HEK293 (cell line): Measurements from ENCODE around the gene TECPR2.
A peak's percentile ranks its signal among the peaks of the same experiment; 100 is the strongest.

Experiments
- CTCF ChIA-PET: fragments of 350-600 bp; formaldehyde crosslinking; extraction: SDS; loops from one replicate; lab custom pipeline; 2021; ENCODE audit warnings: antibody characterized with exemption; lab: Yijun Ruan, JAX
- POLR2A ChIA-PET: fragments of 300-600 bp; formaldehyde crosslinking; extraction: SDS; loops from one replicate; lab custom pipeline; 2020; ENCODE audit warnings: antibody characterized with exemption, inconsistent platforms; lab: Yijun Ruan, JAX
- H3K27ac ChIP-seq: fragments of 200-500 bp; sonication (Bioruptor generic); 2 replicates; pipeline ENCODE4 v1.5.1; 2014; ENCODE audit warnings: low read depth, low read length, control low read depth, inconsistent platforms; ENCODE audit errors: extremely low read depth
- H3K36me3 ChIP-seq, 2 experiments: fragments of 200-500 bp in 1 of 2; sonication (Bioruptor generic) in 1 of 2; 1 replicate in 1 of 2; 2 replicates in 1 of 2; pipeline ENCODE4 v1.5.1; 2014 to 2017; ENCODE audit warnings: inconsistent platforms in 2 of 2, low read length in 2 of 2; ENCODE audit not compliant: control insufficient read depth in 2 of 2, insufficient read depth in 1 of 2
- H3K4me1 ChIP-seq: fragments of 200-500 bp; sonication (Bioruptor generic); 2 replicates; pipeline ENCODE4 v1.5.1; 2014; ENCODE audit warnings: mild to moderate bottlenecking, low read length, inconsistent platforms; ENCODE audit not compliant: control insufficient read depth, insufficient read depth
- H3K4me3 ChIP-seq: 2 replicates; pipeline ENCODE4 v1.5.1; 2011; ENCODE audit warnings: low read depth, mild to moderate bottlenecking, control low read depth, low read length, moderate library complexity
- H3K9me3 ChIP-seq: fragments of 200-500 bp; sonication (Bioruptor generic); 2 replicates; pipeline ENCODE4 v1.5.1; 2014; ENCODE audit warnings: low read depth, low read length, inconsistent platforms; ENCODE audit not compliant: control insufficient read depth, insufficient read depth
- GFI1B ChIP-seq: fragments of 450-650 bp; formaldehyde crosslinking; IDR thresholded peaks from 2 replicates; pipeline ENCODE4 v1.5.1; 2016; ENCODE audit warnings: missing biosample characterization, missing genetic modification characterization
- GLI2 ChIP-seq: fragments of 450-650 bp; formaldehyde crosslinking; IDR thresholded peaks from 2 replicates; pipeline ENCODE4; 2017; ENCODE audit warnings: missing biosample characterization, missing genetic modification characterization, low read depth, borderline replicate concordance
- PBX3 ChIP-seq: sonication (generic); formaldehyde crosslinking; IDR thresholded peaks from 2 replicates; pipeline ENCODE4 v1.8.1; 2022; ENCODE audit warnings: mild to moderate bottlenecking, moderate library complexity, missing genetic modification reagents
- SCRT2 ChIP-seq: fragments of 450-650 bp; formaldehyde crosslinking; IDR thresholded peaks from 2 replicates; pipeline ENCODE4 v1.5.1; 2016; ENCODE audit warnings: missing biosample characterization, missing genetic modification characterization
- ZBTB48 ChIP-seq: fragments of 450-650 bp; formaldehyde crosslinking; IDR thresholded peaks from 2 replicates; pipeline ENCODE4 v1.5.1; 2016; ENCODE audit warnings: missing biosample characterization, missing genetic modification characterization
- ZFP3 ChIP-seq: fragments of 450-650 bp; formaldehyde crosslinking; IDR thresholded peaks from 2 replicates; pipeline ENCODE4 v1.5.1; 2016; ENCODE audit warnings: low read depth, missing biosample characterization, missing genetic modification characterization
- ZNF10 ChIP-seq: fragments of 450-650 bp; formaldehyde crosslinking; IDR thresholded peaks from 2 replicates; pipeline ENCODE4 v1.5.1; 2017; ENCODE audit warnings: missing biosample characterization, missing genetic modification characterization
- ZNF138 ChIP-seq: fragments of 450-650 bp; formaldehyde crosslinking; IDR thresholded peaks from 2 replicates; pipeline ENCODE4 v1.5.1; 2016; ENCODE audit warnings: missing biosample characterization, missing genetic modification characterization, borderline replicate concordance
- ZNF169 ChIP-seq: fragments of 450-650 bp; formaldehyde crosslinking; IDR thresholded peaks from 2 replicates; pipeline ENCODE4 v1.5.1; 2016; ENCODE audit warnings: missing biosample characterization, missing genetic modification characterization
- ZNF221 ChIP-seq: fragments of 450-650 bp; formaldehyde crosslinking; IDR thresholded peaks from 2 replicates; pipeline ENCODE4 v1.5.1; 2017; ENCODE audit warnings: missing biosample characterization, missing genetic modification characterization, borderline replicate concordance
- ZNF248 ChIP-seq: fragments of 450-650 bp; formaldehyde crosslinking; IDR thresholded peaks from 2 replicates; pipeline ENCODE4 v1.5.1; 2017; ENCODE audit warnings: missing biosample characterization, missing genetic modification characterization
- ZNF26 ChIP-seq: fragments of 450-650 bp; formaldehyde crosslinking; IDR thresholded peaks from 2 replicates; pipeline ENCODE4 v1.5.1; 2016; ENCODE audit warnings: missing biosample characterization, missing genetic modification characterization
- ZNF292 ChIP-seq: fragments of 450-650 bp; formaldehyde crosslinking; IDR thresholded peaks from 2 replicates; pipeline ENCODE4 v1.5.1; 2016; ENCODE audit warnings: low read depth, missing biosample characterization, missing genetic modification characterization, borderline replicate concordance
- ZNF398 ChIP-seq: fragments of 450-650 bp; formaldehyde crosslinking; IDR thresholded peaks from 2 replicates; pipeline ENCODE4 v1.5.1; 2017; ENCODE audit warnings: missing biosample characterization, missing genetic modification characterization
- ZNF426 ChIP-seq: fragments of 450-650 bp; formaldehyde crosslinking; IDR thresholded peaks from 2 replicates; pipeline ENCODE4 v1.5.1; 2017; ENCODE audit warnings: missing biosample characterization, missing genetic modification characterization, mild to moderate bottlenecking, inconsistent platforms, moderate library complexity
- ZNF488 ChIP-seq: fragments of 450-650 bp; formaldehyde crosslinking; IDR thresholded peaks from 2 replicates; pipeline ENCODE4 v1.5.1; 2016; ENCODE audit warnings: missing biosample characterization, missing genetic modification characterization
- ZNF518A ChIP-seq: fragments of 450-650 bp; formaldehyde crosslinking; conservative IDR thresholded peaks from 2 replicates; pipeline ENCODE4 v1.5.1; 2016; ENCODE audit warnings: low read depth, missing biosample characterization, missing genetic modification characterization
- ZNF558 ChIP-seq: fragments of 450-650 bp; formaldehyde crosslinking; IDR thresholded peaks from 2 replicates; pipeline ENCODE4 v1.5.1; 2016; ENCODE audit warnings: missing biosample characterization, missing genetic modification characterization
- ZNF585B ChIP-seq: fragments of 450-650 bp; formaldehyde crosslinking; IDR thresholded peaks from 2 replicates; pipeline ENCODE4 v1.5.1; 2016; ENCODE audit warnings: missing biosample characterization, missing genetic modification characterization
- ZNF747 ChIP-seq: fragments of 450-650 bp; formaldehyde crosslinking; IDR thresholded peaks from 2 replicates; pipeline ENCODE4 v1.5.1; 2016; ENCODE audit warnings: missing biosample characterization, missing genetic modification characterization
- ZNF791 ChIP-seq: fragments of 450-650 bp; formaldehyde crosslinking; IDR thresholded peaks from 2 replicates; pipeline ENCODE4 v1.5.1; 2016; ENCODE audit warnings: missing biosample characterization, missing genetic modification characterization

Gene TECPR2

GRCh38 chr14:102434647-102435175 is 72.0 kb downstream of the TECPR2 start:
- Histone ChIP-seq H3K9me3 (no peaks in the 10 kb centered on the region), H3K27ac (no peak overlapping the region), H3K4me3 (no peak overlapping the region), H3K4me1 (no peaks in the 10 kb centered on the region), H3K36me3 (peaks cover 4 to 50% of the 10 kb centered on the region in 2 experiments; a peak in 2 of 3 replicates)
- POLR2A ChIA-PET, result no interaction called here
- CTCF ChIA-PET, result interaction anchor here (0.6 kb wide), 1 partner anchor 55 kb away, joined by 3 read pairs; no protein-coding TSS in a partner anchor
- TF ChIP-seq ZNF747 (tag by site-specific recombination) (no peak), ZNF292 (tag by site-specific recombination) (no peak)

- POLR2A ChIA-PET, result interaction anchor here (0.6 to 0.9 kb wide), 3 partner anchors 27 to 129 kb away, joined by 3 to 4 read pairs (median 4); no protein-coding TSS in a partner anchor
- TF ChIP-seq PBX3 (CRISPR knock-in tag) (no peak), ZNF10 (peak; percentile 42; the same call in 1 of the 2 replicates), ZNF488 (tag by site-specific recombination) (no peak), ZBTB48 (tag by site-specific recombination) (peak; percentile 94), ZNF518A (no peak), ZNF26 (no peak), ZNF585B (no peak), ZNF791 (tag by site-specific recombination) (no peak), GFI1B (tag by site-specific recombination) (no peak), ZNF169 (tag by site-specific recombination) (no peak), ZNF138 (tag by site-specific recombination) (no peak), ZNF221 (tag by site-specific recombination) (no peak), ZFP3 (tag by site-specific recombination) (no peak), ZNF426 (no peak), ZNF248 (no peak), ZNF398 (tag by site-specific recombination) (no peak), GLI2 (tag by site-specific recombination) (no peak), ZNF558 (tag by site-specific recombination) (no peak), SCRT2 (no peak)
These were observed 75.5 kb downstream of the TECPR2 start for GRCh38 chr14:102437997-102438915.

More at GRCh38 chr14:102437997-102438915, 75.5 kb downstream of the TECPR2 start:
- Histone ChIP-seq H3K4me1 (no peaks in the 10 kb centered on the region), H3K9me3 (no peaks in the 10 kb centered on the region), H3K27ac (no peak overlapping the region), H3K4me3 (no peak overlapping the region), H3K36me3 (peaks cover 7 to 66% of the 10 kb centered on the region in 2 experiments; a peak in 2 of 3 replicates)
- CTCF ChIA-PET, result interaction anchor here (0.6 to 3.4 kb wide), 33 partner anchors 8 to 731 kb away, joined by 3 to 30 read pairs (median 4); no protein-coding TSS in a partner anchor
